GM18907 (cell line): Measurements from ENCODE around the gene GNAO1.

ENCODE experiments used
- ATAC-seq: cut with Tn5 transposase; IDR thresholded peaks from one replicate; pipeline ENCODE4 v1.9.1; 2021; ENCODE audit warnings: mild to moderate bottlenecking, moderate library complexity; ENCODE audit not compliant: unreplicated experiment

GNAO1 gene

GRCh38 chr16:56282451-56282850, 91.2 kb downstream of the GNAO1 start:
- ATAC-seq = no peak

- no peak for ATAC-seq
Measured at GRCh38 chr16:56284521-56284920, 93.2 kb downstream of the GNAO1 start.

- ATAC-seq = no peak
Measured at GRCh38 chr16:56286809-56287208, 95.5 kb downstream of the GNAO1 start.

- ATAC-seq = no peak
Measured at GRCh38 chr16:56288019-56288418, 96.7 kb downstream of the GNAO1 start.

- no peak for ATAC-seq
Measured at GRCh38 chr16:56289416-56289815, 98.1 kb downstream of the GNAO1 start.

- no peak for ATAC-seq
Measured at GRCh38 chr16:56289862-56290261, 98.6 kb downstream of the GNAO1 start.

GRCh38 chr16:56294014-56294413, 102.7 kb downstream of the GNAO1 start:
- no peak for ATAC-seq

GRCh38 chr16:56294579-56294978, 103.3 kb downstream of the GNAO1 start:
- no peak for ATAC-seq

- no peak for ATAC-seq
Measured at GRCh38 chr16:56295059-56295665, 103.9 kb downstream of the GNAO1 start.

- no peak for ATAC-seq
Measured at GRCh38 chr16:56295739-56296527, 104.6 kb downstream of the GNAO1 start.

- no peak for ATAC-seq
Measured at GRCh38 chr16:56297684-56298083, 106.4 kb downstream of the GNAO1 start.

GRCh38 chr16:56298116-56298515, 106.8 kb downstream of the GNAO1 start:
- ATAC-seq = no peak

GRCh38 chr16:56298948-56299596, 107.8 kb downstream of the GNAO1 start:
- ATAC-seq = no peak

GRCh38 chr16:56300242-56300623, 108.9 kb downstream of the GNAO1 start:
- ATAC-seq = no peak

- no peak for ATAC-seq
Measured at GRCh38 chr16:56300891-56301850, 109.9 kb downstream of the GNAO1 start.

- ATAC-seq = no peak
Measured at GRCh38 chr16:56302506-56302905, 111.2 kb downstream of the GNAO1 start.

GRCh38 chr16:56303066-56303715, 111.9 kb downstream of the GNAO1 start:
- ATAC-seq = no peak

GRCh38 chr16:56303880-56304279, 112.6 kb downstream of the GNAO1 start:
- ATAC-seq = no peak

- ATAC-seq = no peak
Measured at GRCh38 chr16:56305956-56306565, 114.8 kb downstream of the GNAO1 start.
